ENCODE measurements around the gene BTNL2.
"Not testable (repeated sequence)": the region's sequence is repeated elsewhere in the genome, so short reads cannot be mapped to it uniquely, and the experiment has no call there.

BTNL2 gene

GRCh38 chr6:32359225-32359624 lies 47.8 kb downstream of the BTNL2 start:
- WGBS, result no CpG with 5 or more reads among the region's 1 CpG
- not testable (repeated sequence) for H3K27ac ChIP-seq (ENCODE audit: low read depth, low read length); H3K9me3 ChIP-seq (ENCODE audit: insufficient read depth, low read depth, low read length); H3K36me3 ChIP-seq (ENCODE audit: insufficient read depth, low read length); H3K4me3 ChIP-seq (ENCODE audit: low read length); H3K9ac ChIP-seq (ENCODE audit: low read depth, low read length); H3K27me3 ChIP-seq (ENCODE audit: insufficient read depth, low read length); H3K4me1 ChIP-seq (ENCODE audit: insufficient read depth, low read length)

- 93% methylated on average over 5 of the region's 8 CpGs for WGBS
- not testable (repeated sequence) for H3K27ac ChIP-seq (ENCODE audit: low read depth, low read length); H3K4me3 ChIP-seq (ENCODE audit: low read length); H3K9ac ChIP-seq (ENCODE audit: low read depth, low read length); H3K27me3 ChIP-seq (ENCODE audit: insufficient read depth, low read length); H3K36me3 ChIP-seq (ENCODE audit: insufficient read depth, low read length); H3K9me3 ChIP-seq (ENCODE audit: insufficient read depth, low read depth, low read length); H3K4me1 ChIP-seq (ENCODE audit: insufficient read depth, low read length)
Measured at GRCh38 chr6:32358548-32358947, 48.4 kb downstream of the BTNL2 start.

GRCh38 chr6:32355018-32355417 lies 52.0 kb downstream of the BTNL2 start:
- Histone ChIP-seq H3K27me3 (ENCODE audit: insufficient read depth, low read length) (no peaks in the 10 kb centered on the region), H3K9ac (ENCODE audit: low read depth, low read length) (no peak overlapping the region), H3K36me3 (ENCODE audit: insufficient read depth, low read length) (no peaks in the 10 kb centered on the region), H3K9me3 (ENCODE audit: insufficient read depth, low read depth, low read length) (no peaks in the 10 kb centered on the region), H3K4me3 (ENCODE audit: low read length) (no peak overlapping the region), H3K27ac (ENCODE audit: low read depth, low read length) (no peak overlapping the region), H3K4me1 (ENCODE audit: insufficient read depth, low read length) (no peaks in the 10 kb centered on the region)
- WGBS, result 92% methylated on average over 1 of the region's 1 CpG

- Histone ChIP-seq H3K27ac (ENCODE audit: low read depth, low read length) (no peak overlapping the region), H3K9ac (ENCODE audit: low read depth, low read length) (no peak overlapping the region), H3K4me3 (ENCODE audit: low read length) (no peak overlapping the region), H3K27me3 (ENCODE audit: insufficient read depth, low read length) (no peaks in the 10 kb centered on the region), H3K4me1 (ENCODE audit: insufficient read depth, low read length) (no peaks in the 10 kb centered on the region), H3K9me3 (ENCODE audit: insufficient read depth, low read depth, low read length) (no peaks in the 10 kb centered on the region), H3K36me3 (ENCODE audit: insufficient read depth, low read length) (no peaks in the 10 kb centered on the region)
- 84% methylated on average over 2 of the region's 2 CpGs for WGBS
Measured at GRCh38 chr6:32353348-32353747, 53.6 kb downstream of the BTNL2 start.

Measured in HUES64 (cell line).